Stromal cell of bone marrow (primary cell): ENCODE data around the gene MAPK13.
"Not testable (repeated sequence)": the region's sequence is repeated elsewhere in the genome, so short reads cannot be mapped to it uniquely, and the experiment has no call there.

Experiments used
- DNase-seq: peaks from one replicate; pipeline ENCODE4 v3.0.0-alpha.2; 2012; ENCODE audit warnings: low read depth

The MAPK13 gene

GRCh38 chr6:36115412-36115811 lies 14.9 kb upstream of the MAPK13 start:
- DNase-seq = no peak

DNA sequence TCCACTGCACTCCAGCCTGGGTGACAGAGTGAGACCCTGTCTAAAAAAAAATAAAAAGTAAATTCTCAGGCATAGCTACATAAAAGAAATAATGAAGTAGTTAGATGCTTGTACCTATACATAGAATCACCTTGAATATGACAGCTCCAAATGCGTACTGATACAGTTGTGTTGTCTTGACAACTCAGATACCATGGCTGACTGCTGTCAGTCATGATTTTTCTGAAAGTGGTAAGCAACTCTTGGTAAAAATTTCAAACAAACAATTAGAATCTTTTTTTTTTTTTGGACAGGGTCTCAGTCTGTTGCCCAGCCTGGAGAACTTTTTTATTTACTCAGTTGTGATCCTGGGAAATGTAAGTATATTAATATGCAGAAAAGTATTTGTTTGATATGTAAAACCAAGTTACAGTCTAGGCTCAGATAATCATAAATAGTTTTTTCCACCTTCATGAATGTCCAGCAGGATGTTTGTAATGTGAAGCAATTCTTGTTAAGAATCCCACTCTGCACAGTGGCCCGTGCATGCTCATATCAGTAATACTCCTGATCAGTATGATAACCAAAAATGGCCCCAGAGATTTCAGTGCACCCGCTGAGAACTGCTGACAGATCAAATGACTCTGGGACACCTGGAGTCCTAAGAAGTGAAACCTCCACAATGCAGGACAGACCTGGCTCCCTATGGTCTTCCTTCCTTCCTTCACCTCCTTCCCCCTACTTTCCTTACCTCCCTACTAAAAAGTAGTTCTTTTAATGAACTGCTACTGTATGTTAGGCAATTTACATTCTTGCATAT lies 14.0 kb upstream of the MAPK13 start:
- no peak for DNase-seq

- no peak for DNase-seq
Measured at GRCh38 chr6:36116943-36117342, 13.4 kb upstream of the MAPK13 start.

- DNase-seq = no peak
Measured at GRCh38 chr6:36117658-36118549, 12.4 kb upstream of the MAPK13 start.

DNA sequence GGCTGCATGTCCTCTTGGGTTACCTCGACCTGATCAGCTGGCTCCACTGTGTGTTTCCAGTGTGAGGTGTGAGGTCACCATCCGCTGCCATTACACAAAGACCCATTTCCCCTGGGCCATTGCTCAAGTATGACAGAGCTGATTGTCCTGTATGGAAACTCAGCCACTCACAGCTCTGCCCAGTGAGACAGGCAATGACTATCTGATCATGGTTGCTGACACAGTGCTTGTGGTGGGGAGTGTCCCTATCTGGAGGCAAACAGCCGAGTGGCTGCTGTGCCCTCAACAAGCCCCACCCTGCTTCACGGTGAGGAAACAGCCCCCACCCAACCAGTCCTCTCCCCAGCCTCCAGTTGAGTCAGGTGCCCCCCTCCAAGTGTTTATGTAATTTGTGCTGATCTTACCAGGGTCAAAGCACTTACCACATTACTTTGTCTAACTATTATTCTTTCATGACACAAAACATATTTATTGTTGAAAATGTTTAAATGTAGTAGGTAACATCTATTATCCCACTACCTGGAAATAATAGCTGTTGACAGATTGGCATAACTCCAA lies 11.7 kb upstream of the MAPK13 start:
- DNase-seq = no peak

GRCh38 chr6:36119209-36119608 lies 11.1 kb upstream of the MAPK13 start:
- no peak for DNase-seq

- no peak for DNase-seq
Measured at GRCh38 chr6:36120018-36120417, 10.3 kb upstream of the MAPK13 start.

DNA sequence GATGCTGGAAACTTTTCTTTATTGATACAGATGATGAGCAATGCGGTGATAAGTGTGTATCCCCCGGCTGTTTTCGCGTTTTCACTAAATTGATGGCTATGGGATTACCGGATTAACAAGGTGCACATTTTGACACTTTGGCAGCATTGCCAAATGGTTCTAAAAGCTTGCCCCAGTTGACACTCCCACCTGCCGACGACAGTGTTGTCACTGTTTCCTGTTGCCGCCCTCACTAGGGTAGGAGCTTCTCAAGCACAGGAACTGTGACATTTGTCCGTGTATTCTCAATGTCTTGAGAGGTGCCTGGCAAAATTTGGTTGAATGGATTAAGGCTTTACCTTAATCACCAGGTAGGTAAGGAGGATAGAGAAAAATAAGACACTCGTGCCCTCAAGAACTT lies 9.8 kb upstream of the MAPK13 start:
- DNase-seq = no peak

DNA sequence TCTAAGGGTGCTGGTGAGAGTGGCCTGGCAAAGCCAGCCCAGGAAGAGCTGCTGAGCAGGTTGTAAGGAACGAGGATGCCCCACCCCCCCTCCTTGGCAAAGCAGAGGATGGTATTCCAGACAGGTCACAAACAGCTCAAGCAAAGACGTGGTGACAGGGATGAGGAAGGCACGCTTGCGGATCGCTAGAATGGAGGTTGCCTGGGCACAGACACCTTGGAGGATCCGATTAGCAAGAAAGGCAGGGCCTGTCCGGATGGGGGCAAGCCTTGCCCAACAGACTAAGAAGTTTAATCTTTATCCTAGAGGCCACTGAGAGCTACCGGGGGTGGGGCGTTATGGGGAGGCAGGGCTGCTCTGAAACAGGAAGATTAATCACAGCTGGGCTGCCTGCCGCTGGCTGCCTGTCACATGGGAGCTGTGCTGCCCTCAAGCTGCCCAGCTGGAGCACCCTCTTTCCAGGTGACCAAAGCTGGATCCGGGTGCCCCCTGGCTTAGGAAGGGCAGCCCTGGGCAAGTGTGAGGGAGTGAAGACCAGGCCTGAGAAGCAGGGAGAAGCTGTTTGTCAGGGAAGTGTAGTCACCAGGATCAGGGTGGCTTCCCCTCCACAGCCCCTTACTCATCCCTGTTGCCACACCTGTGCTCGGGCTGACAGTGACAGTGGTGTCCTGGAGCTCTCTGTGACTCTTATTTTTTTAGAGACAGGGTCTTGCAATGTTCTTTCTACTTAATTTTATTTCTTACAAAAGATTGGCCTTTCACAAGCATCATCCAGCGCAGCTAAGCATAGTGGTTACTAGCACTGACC lies 9.1 kb upstream of the MAPK13 start:
- peak; percentile 33 for DNase-seq

GRCh38 chr6:36121787-36122494 lies 8.4 kb upstream of the MAPK13 start:
- no peak for DNase-seq

GRCh38 chr6:36122495-36123269 lies 7.6 kb upstream of the MAPK13 start:
- no peak for DNase-seq

GRCh38 chr6:36123270-36124139 lies 6.8 kb upstream of the MAPK13 start:
- peak; percentile 76 for DNase-seq

DNA sequence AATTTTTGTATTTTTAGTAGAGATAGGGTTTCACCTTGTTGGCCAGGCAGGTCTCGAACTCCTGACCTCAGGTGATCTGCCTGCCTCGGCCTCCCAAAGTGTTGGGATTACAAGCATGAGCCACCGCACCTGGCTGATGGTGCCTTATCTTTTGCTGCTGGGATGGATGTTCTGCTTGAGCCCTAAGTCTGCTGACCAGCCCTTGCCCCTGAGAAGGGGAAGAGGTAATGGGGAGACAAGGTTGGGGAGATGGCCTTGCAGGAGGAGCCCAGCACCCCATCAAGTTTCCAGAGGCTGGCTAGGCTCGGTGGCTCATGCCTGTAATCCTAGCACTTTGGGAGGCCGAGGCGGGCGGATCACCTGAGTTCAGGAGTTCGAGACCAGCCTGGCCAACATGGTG lies 6.0 kb upstream of the MAPK13 start:
- not testable (repeated sequence) for DNase-seq

DNA sequence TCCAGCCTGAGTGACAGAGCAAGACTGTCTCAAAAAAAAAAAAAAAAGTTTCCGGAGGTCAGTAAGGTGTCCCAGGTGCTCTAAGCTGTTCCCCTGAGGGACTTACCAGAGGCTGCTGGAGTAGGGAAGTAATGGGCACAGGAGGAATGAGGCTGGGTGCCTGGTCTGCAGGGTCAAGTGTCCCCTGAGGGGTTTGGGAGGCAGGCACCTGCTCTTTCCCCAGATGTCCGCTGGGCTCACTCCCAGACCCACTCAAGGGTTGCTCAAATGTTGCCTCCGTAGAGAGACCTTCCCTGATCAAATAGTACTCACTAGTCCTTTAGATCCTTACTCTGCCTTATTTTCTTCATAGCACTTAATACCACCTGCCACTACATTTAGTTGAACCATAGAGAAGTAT lies 5.4 kb upstream of the MAPK13 start:
- DNase-seq = no peak

DNA sequence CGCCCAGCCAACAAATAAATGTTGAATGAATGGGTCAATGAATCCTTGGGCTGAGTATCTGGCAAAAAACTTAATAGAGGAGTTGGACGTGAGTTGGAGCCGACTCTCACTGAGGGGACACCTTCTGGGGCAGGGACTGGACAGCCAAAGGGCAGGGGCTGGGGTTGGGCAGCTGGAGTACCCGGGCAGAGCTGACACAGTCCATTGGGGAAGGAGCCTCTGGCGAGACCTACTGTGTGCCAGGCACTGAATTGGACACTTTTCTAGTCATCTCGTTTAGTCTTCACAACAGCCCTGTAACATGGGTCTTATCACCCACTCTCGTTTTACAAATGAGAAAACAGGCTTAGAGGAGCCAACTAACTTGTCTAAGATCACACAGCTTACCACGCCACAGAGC lies 4.7 kb upstream of the MAPK13 start:
- no peak for DNase-seq

DNA sequence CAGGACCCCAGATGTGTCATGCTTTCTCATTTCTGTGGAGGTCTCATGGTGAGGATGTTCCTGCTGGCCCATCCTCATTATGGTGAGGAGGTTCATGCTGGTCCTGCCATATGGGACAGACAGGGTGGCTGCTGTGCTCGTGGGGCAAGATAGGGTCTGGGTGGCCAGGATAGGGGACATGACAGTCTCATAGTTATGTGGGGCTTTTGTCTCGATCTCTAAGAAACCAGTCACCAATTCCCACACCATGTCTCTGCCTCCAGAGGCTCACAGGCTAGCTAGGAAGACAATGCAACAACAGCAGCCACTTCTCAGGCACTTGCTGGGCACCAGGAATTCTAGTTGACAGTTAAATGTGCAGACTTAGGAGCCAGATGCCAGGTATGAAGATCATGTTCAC lies 4.2 kb upstream of the MAPK13 start:
- DNase-seq = no peak

DNA sequence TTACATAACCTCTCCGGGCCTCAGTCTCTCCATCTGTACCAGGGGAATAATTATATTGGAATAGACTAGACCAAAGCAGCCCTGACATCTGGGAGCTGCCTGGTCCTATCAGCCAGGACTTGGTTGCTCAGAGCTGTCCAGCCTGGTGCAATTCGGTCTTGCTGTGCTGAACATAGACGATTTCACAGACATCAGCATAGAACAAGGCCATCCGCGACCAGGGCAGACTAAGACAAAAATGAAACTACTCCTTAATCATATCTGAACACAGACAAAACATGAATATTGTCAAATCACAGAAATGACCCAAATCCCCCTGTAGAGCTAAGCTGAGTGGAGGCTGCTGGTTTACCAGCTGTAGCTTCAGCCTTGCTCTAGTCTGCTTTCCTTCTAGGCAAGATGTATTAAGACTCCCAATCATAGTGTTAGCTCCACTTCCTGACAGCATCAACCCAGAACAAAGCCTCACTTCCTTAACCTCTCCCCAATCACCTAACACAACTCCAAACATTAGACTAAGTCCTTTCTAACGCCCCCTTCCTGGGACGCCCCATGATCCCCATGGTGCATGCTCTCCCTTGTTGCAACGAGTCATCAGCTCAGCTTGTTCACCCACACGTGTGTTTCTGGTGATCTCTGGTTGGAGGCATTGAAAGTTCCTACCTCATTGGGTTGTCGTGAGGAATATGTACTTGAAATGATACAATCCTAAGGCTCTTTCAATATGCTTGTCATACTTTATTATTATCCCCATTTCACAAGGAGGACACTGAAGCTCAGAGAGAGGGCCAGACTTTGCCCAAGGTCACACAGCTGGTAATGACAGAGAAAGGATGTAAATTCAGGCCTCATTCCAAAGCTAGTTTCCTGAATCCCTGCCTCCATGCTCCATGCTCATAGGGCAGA lies 3.5 kb upstream of the MAPK13 start:
- no peak for DNase-seq

GRCh38 chr6:36127462-36128016 lies 2.8 kb upstream of the MAPK13 start:
- peak; percentile 86 for DNase-seq
